OCI-LY3 (cell line): ENCODE data around the gene GPC3.

Source experiments
- CTCF ChIP-seq: fragments of 200-600, 300-600 bp; sonication (generic); IDR thresholded peaks from 2 replicates; pipeline ENCODE4 v1.5.1; 2014; ENCODE audit warnings: antibody characterized with exemption, low read length, low read depth
- EZH2phosphoT487 ChIP-seq: fragments of 200-600 bp; shearing (Covaris generic); IDR thresholded peaks from 2 replicates; pipeline ENCODE4 v1.6.1; 2018; ENCODE audit warnings: antibody characterized with exemption, mixed run types, low read depth

GRCh38 chrX:133924548-133924947, 60.8 kb downstream of the GPC3 start:
- no peak for TF ChIP-seq CTCF
- no peak for TF ChIP-seq EZH2phosphoT487
